ENCODE measurements around the gene HLA-DMB. TPM values are rescaled to one million over a fixed set of nuclear protein-coding genes. Genes with fewer than 3 reads are reported as not detected.

HLA-DMB gene
- total RNA-seq, 1 donor, result 0.09 TPM

DNA sequence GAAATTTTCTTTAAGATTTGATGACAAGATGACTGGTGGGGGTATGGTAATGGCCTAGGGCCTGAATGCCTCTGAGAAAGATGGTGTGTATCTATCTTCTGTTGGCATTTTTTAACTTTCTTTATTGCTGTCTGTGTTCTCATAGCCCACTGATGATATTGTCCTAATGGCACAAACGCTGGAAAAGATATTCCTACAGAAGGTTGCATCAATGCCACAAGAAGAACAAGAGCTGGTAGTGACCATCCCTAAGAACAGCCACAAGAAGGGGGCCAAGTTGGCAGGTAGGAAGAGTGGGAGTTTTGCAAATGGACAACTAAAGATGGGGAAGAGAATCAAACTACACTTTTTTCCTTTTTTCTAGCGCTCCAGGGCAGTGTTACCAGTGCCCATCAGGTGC is 35.1 kb upstream of the HLA-DMB start:
- TF ChIP-seq, protein P1, sequence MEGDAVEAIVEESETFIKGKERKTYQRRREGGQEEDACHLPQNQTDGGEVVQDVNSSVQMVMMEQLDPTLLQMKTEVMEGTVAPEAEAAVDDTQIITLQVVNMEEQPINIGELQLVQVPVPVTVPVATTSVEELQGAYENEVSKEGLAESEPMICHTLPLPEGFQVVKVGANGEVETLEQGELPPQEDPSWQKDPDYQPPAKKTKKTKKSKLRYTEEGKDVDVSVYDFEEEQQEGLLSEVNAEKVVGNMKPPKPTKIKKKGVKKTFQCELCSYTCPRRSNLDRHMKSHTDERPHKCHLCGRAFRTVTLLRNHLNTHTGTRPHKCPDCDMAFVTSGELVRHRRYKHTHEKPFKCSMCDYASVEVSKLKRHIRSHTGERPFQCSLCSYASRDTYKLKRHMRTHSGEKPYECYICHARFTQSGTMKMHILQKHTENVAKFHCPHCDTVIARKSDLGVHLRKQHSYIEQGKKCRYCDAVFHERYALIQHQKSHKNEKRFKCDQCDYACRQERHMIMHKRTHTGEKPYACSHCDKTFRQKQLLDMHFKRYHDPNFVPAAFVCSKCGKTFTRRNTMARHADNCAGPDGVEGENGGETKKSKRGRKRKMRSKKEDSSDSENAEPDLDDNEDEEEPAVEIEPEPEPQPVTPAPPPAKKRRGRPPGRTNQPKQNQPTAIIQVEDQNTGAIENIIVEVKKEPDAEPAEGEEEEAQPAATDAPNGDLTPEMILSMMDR (IDR thresholded peaks at IDR 0.05; ENCODE audit: insufficient read depth, low read length), result no peak
- peak overlapping the region; percentile 99 for H3K4me3 ChIP-seq (ENCODE audit: low read depth, low read length)
- no peak for DNase-seq (ENCODE audit: low read depth)

DNA sequence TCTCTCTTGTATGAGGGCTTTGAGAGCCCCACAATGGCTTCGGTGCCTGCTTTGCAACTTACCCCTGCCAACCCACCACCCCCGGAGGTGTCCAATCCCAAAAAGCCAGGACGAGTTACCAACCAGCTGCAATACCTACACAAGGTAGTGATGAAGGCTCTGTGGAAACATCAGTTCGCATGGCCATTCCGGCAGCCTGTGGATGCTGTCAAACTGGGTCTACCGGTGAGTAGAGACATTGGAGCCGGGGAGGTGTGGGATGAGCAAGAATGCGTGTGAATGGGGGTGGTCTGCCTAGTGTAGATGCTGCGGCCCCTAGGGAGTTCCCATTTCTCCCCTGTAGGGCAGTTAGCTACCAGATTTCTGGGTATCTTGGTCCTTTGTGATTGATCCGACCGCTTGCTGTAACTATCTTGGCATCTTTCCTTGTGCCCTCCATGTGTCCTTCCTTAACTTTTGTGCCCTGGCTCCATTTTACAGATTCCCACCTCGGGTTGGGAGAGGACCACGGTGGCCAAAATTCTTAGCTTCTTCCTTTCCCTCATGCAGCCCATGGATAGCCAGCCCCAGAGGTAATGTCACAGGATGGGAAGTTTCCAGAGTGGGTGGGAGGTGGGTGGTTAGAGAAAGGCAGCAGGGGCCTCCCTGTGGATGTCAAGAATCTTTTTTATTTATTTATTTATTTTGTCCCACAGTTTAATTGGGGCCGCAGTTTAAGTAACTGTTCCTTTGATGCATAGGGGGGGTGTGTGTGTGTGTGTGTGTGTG is 33.9 kb upstream of the HLA-DMB start:
- H3K4me3 ChIP-seq (ENCODE audit: low read depth, low read length), result peak overlapping the region; percentile 99
- no peak for DNase-seq (ENCODE audit: low read depth)
- TF ChIP-seq, protein P1 (IDR thresholded peaks at IDR 0.05; ENCODE audit: insufficient read depth, low read length), result no peak

DNA sequence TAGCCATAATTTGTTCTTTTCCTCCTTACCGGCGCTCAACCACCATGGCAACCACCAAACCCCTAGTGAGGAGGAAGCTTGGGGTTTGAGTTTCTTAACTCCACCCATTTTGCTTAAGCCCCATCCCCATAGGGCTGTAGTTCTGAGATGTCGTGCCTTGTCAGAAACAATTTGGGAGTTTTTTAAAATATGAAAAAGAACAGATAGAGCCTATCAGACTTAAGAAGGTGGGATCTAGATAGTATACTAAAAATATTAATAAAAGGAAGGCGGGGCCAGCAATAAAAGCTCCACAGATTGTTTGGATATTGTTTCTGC is 33.1 kb upstream of the HLA-DMB start:
- TF ChIP-seq, protein P1 (IDR thresholded peaks at IDR 0.05; ENCODE audit: insufficient read depth, low read length), result no peak
- H3K4me3 ChIP-seq (ENCODE audit: low read depth, low read length), result peak overlapping the region; percentile 99
- peak; percentile 74 for DNase-seq (ENCODE audit: low read depth)

DNA sequence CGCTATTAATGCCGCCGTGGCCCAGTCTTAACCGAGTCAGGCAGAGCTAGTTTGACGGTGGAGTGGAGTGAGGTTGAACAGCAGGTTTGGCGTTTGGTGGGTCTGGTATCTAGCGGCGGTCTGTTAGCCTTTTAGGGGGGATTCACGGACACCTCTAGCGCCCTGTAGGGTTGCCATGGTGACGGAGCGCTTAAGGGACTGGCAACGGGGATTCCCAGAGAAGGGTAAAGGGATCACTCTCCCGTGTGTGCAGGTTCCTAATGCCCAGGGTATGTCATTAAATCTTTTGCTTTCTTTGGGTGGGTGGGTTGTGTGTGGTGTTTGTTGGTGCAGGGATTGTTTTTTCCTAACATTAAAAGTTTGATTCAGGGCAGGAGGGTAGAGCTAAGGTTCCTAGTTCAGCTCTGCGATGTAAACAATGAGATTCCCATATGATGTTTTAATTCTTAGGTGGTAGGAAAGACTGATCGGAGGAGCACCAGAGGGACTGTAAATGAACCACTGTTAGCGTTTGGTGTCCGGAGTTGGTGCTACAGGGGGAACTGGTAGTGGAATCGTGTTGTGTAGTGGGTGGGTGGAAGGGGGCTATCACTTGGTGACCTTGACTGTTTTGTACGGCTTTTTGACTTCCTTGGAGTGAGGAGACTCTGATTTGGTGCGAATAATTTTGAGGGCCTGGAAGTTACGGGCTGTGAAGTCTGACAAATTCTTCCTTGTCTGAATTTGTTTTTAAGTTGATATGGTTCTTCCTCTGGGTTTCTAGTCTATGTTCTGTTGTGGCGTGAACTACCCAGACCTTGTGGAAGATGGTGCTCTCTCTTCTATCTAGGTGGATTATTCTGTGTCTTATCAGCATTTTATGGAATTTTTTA is 32.6 kb upstream of the HLA-DMB start:
- peak; percentile 45 for DNase-seq (ENCODE audit: low read depth)
- peak overlapping the region; percentile 99 for H3K4me3 ChIP-seq (ENCODE audit: low read depth, low read length)

DNA sequence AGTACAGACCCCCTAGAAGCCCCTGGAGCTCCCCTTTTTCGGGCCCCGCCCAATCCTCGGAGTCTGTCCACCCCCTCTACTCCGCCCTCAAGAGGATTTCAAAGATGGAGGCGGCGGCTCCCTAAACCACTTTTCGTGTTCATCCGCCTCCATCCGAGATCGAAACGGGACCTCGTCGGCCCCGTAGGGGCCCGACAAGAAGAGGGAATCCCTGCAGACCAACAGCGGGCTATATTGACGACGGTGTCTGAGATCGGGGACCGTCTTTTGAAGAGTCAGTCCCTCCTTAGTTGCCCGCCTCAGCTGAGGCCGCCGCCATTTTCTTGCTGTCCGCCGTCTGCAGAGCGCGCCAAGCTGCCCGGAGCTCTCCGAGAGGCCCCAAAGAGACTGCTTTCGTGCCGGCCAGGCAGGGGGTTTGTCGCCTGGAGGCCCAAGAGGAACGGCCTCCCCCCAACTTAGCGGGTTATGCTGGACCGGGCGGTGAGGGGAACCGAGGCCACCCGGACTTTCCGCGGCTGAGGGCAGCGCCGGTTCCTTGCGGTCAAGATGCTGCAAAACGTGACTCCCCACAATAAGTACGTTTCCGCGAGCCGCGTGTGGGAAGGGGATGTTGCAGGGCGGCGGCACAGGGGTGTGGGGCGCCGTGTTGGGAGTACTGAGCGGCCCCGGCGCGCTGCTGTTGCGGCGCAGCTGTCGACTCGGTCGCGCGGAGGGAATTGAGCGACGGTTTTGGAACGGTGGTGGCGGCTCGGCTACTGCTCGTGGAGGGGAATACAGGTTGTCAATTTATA is 31.7 kb upstream of the HLA-DMB start:
- TF ChIP-seq, protein P1 (IDR thresholded peaks at IDR 0.05; ENCODE audit: insufficient read depth, low read length), result no peak
- no peak for DNase-seq (ENCODE audit: low read depth)

More for the DNA sequence above, 32.6 kb upstream of the HLA-DMB start:
- TF ChIP-seq, protein P1 (IDR thresholded peaks at IDR 0.05; ENCODE audit: insufficient read depth, low read length), result no peak

DNA sequence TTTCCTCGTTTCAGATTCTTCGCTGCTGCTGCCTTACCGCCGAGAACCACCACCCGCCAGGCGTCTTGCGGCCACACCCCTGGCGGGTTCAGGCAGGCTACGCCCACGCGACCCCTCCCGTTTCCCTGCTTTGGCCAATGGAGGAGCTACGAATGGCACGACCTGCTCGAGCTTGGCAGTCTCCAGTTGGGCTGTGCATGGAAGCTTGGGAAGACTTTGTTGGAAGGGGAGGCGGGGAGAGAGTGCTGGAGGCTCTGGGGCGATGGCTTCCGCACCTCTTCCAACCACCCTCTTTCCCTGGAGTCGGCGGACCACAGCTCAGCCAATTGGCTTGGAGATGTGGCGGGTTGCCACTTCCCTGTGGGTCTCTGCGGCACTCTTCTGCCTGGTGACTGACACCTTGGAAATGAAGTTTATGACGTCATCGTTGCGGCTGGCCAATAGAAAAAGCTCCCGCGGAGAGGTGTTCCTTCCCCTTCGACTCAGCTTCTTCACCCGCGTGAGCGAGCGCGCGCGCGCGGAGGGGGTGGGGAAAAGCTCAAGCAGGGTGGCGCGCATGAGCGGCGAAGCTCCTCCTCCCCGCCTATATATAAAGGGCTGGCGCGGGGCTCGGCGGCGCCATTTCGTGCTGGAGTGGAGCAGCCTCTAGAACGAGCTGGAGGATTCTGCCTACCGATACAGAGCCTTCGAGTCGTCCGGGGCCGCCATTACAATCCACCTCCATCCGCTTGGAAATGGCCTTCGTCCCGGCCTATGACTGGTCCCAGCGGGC is 30.9 kb upstream of the HLA-DMB start:
- DNase-seq (ENCODE audit: low read depth), result peak; percentile 100
- TF ChIP-seq, protein P1 (IDR thresholded peaks at IDR 0.05; ENCODE audit: insufficient read depth, low read length), result no peak
- H3K4me3 ChIP-seq (ENCODE audit: low read depth, low read length), result peak overlapping the region; percentile 99

More for the DNA sequence above, 31.7 kb upstream of the HLA-DMB start:
- H3K4me3 ChIP-seq (ENCODE audit: low read depth, low read length), result peak overlapping the region; percentile 99

All from fibroblast of the aortic adventitia (primary cell).